HUDEP-2 (cell line): ENCODE measurements around the gene OR4Q2.
"Not testable (repeated sequence)": the region's sequence is repeated elsewhere in the genome, so short reads cannot be mapped to it uniquely, and the experiment has no call there.

Experiments
- DNase-seq, 76 experiments: peaks; one replicate each; lab custom pipeline; 2025; ENCODE audit not compliant: unreplicated experiment in 76 of 76; lab: John Stamatoyannopoulos, UW

The OR4Q2 gene

DNA sequence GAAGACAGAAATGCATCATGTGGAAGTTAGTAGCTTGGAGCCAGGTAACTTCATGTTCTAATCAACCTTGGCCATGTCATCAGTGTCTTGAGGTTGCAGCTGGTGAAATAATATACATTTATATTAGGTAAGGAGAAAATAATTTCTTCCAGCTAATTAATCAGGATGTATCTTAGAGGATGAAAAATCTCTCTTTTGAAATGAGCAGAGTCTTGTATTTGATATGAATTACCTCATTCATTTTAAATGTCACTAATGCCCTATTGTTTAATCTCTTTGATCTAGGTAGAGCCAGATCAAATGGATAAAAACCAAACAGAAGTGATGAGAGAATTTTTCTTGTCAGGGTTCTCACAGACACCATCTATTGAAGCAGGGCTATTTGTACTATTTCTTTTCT, at the start of gene OR4Q2:
OR4Q2 (plus strand) TSS at position 301 of the 400 bp plus-strand sequence.
- no peak for DNase-seq

DNA sequence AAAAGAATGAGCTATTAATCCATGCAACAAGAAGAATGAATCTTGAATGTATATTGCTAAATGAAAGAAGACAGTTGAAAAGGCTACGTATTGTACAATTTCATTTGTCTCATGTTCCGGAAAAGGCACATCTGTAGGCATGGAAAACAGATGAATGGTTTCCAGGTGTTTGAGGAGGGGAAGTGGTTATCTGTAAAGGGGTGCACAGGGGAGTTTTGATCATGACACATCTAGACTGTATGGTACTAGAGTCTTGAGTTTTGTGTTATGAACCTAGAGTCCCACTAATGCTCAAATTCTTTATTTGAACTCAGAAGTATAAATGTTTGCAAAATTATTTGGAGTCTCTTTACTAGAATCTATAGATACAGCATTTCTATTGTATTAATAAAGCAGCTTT, 32.2 kb upstream of the OR4Q2 start:
- not testable (repeated sequence) for DNase-seq

DNA sequence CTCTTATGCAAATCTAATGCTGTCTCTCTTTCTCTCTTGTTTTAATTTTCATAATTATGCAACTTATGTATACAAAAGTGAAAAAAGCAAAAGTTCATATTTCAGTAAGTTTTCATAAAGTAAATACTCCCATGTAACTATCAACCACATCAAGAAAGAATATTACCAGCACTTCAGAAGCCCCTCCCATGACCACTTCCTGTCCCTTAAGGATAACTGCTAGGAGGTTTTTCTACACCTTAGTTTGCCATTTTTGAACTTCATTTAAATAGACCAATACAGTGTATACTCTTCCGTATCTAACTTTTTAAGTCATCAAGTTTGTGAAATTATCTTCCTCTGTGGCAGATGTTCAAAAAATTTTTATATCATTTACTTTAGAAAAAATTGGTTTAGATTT, 27.1 kb upstream of the OR4Q2 start:
- DNase-seq = no peak

DNA sequence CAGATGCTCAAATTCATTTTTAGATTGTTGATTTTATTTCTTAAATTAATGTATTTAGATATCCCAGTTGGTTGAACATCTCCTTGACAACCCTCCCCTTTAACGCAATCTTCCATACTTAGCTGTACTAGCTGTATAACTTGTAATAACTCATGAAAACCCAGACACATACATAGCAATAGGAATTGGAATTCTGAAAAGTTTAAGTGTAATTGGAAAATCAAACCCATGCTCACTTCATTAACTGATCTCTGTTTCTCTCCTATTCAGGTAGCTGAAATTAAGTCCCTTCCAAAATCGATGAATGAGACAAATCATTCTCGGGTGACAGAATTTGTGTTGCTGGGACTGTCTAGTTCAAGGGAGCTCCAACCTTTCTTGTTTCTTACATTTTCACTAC, 26.7 kb upstream of the OR4Q2 start, which contains the start of gene OR4K15:
OR4K15 (plus strand) TSS at position 301 of the 400 bp plus-strand sequence; CDS start at position 301, 0 bp downstream.
- no peak for DNase-seq

DNA sequence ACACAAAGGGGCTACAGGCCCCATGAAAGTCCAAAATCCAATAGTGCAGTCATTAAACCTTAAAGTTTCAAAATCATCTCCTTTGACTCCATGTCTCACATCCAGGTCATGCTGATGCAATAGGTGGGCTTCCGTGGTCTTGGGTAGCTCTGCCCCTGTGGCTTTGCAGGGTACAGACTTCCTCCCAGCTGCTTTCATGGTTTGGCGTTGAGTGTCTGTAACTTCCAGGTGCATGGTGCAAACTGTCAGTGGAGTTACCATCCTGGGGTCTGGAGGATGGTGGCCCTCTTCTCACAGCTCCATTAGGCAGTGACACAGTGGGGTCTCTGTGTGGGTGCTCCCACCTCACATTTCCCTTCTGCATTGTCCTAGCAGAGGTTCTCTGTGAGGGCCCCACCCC, 8.5 kb upstream of the OR4Q2 start:
- no peak for DNase-seq

DNA sequence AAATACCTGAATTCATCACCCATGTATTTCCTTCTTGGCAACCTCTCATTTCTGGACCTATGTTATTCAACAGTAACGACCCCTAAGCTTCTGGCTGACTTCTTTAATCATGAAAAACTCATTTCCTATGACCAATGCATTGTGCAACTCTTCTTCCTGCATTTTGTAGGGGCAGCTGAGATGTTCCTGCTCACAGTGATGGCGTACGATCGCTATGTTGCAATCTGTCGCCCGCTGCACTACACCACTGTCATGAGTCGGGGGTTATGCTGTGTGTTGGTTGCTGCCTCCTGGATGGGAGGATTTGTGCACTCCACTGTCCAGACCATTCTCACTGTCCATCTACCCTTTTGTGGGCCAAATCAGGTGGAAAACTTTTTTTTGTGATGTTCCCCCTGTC, 356 bp downstream of the OR4Q2 start:
- no peak for DNase-seq

- DNase-seq = no peak
These were observed 6.2 kb downstream of the OR4Q2 start for GRCh38 chr14:20008156-20008555.

GRCh38 chr14:20019257-20019865, 17.4 kb downstream of the OR4Q2 start, which contains the start of gene OR4K14:
Gene OR4K14 (minus strand): TSS chr14:20019307. CDS start chr14:20015193, 4,114 bp downstream.
- no peak for DNase-seq

DNA sequence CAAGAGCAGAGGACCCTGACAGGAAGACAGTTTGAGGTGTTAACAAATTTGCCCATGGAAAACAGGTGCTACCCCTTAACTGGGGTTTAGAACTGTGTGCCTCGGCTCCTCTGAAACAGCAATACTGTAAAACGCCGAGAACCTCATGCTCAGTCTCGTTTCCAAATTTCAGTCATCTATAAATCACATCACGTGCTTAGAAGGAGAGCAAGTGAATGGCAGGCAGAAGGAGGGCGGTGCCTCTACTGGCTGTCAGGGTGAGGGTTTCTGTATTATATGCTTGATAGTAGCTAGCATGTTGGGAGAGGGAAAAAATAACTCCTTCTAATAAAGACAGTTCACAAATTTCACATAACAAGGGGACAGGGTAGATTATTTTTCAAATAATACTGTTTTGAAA, 29.1 kb downstream of the OR4Q2 start:
- no peak for DNase-seq

DNA sequence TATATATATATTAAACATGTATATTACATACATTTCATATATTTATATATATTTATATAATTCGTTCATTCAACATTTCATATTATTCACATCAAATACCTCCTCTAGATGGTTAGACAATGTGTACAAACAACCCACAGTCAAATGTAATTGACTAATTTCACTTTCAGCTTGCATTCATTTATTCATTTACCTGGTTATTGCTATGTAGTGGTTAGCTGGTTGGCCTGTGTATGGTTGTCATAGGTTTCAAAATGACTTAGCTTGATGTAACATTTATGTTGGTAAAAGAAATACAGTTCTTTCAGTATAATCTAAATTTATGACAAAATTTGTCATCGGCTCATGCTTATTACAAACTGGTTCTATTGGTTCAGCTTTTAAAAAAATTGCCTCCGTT, 33.5 kb downstream of the OR4Q2 start:
- DNase-seq = no peak

- DNase-seq = no peak
These were observed 34.0 kb downstream of the OR4Q2 start, which contains the start of gene OR4K13 for GRCh38 chr14:20035938-20036337. Gene OR4K13 (minus strand): TSS chr14:20036038. CDS start chr14:20034758, 1,280 bp downstream.

- no peak for DNase-seq
These were observed 42.3 kb downstream of the OR4Q2 start for GRCh38 chr14:20044243-20044642.

DNA sequence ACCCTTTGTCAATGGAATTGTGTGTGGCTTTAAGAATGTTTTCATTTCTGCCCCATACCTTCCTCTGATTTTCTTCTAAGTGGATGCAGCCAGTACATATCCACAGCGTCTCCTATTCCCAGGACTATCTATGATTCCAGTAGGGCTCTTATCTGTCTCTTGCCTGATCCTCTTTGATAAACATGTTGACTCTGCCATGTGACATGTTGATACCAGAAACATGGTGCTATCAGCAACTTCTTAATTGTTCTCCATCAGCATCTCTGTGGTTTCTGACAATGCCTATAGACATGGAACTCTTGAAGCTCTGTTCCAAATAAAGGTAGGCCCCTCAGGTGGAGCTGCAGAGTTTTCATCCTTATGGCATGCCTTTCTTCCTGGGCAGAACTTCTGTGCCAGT, 46.2 kb downstream of the OR4Q2 start:
- DNase-seq = no peak
